ENCODE measurements around the gene CTSW. TPM values are rescaled to one million over a fixed set of nuclear protein-coding genes. Genes with fewer than 3 reads are reported as not detected.

Gene CTSW
- total RNA-seq, 4 donors from 2014 or later: 1.1 to 1.8 TPM; not detected in 2

DNA sequence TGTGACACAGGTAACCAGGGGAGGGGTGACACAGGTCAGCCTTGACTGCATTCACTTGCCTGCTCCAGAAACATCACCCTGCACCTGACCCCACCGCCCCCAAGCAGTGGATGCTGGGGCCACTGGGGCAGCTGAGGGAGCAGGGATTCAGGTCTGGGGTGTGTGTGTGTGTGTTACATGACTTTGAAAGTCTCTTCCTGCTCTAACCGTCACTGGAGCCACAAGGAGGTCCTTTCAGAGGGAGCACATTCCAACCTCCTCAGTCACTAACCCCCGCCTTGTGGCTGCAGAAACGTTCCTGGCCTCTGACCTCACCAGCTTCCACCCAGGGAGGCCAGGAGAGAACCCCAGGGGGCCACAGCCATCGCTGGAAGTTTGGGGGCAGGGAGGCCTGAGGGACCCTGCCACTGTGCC, 23.4 kb downstream of the CTSW start:
- in situ Hi-C loops (cut with MboI; ENCODE audit: low pct_ligation_motif_present in 1 of 4, low pct_unique_long_range_greater_than_20kb in 1 of 4, low sequenced_read_pairs in 3 of 4) (no loop called here), intact Hi-C loops (cut with DNase I; ENCODE audit: low total_unique reads) (no loop called here)
- TF ChIP-seq POLR2A (IDR thresholded peaks at IDR 0.05) (no peak), EP300 (IDR thresholded peaks at IDR 0.05; ENCODE audit: low read depth) (no peak), POLR2AphosphoS5 (IDR thresholded peaks at IDR 0.05) (no peak)
- TF ChIP-seq, protein P1, sequence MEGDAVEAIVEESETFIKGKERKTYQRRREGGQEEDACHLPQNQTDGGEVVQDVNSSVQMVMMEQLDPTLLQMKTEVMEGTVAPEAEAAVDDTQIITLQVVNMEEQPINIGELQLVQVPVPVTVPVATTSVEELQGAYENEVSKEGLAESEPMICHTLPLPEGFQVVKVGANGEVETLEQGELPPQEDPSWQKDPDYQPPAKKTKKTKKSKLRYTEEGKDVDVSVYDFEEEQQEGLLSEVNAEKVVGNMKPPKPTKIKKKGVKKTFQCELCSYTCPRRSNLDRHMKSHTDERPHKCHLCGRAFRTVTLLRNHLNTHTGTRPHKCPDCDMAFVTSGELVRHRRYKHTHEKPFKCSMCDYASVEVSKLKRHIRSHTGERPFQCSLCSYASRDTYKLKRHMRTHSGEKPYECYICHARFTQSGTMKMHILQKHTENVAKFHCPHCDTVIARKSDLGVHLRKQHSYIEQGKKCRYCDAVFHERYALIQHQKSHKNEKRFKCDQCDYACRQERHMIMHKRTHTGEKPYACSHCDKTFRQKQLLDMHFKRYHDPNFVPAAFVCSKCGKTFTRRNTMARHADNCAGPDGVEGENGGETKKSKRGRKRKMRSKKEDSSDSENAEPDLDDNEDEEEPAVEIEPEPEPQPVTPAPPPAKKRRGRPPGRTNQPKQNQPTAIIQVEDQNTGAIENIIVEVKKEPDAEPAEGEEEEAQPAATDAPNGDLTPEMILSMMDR (IDR thresholded peaks at IDR 0.05): no peak
- Histone ChIP-seq H3K36me3 (no peaks in the 10 kb centered on the region), H3K27ac (no peak overlapping the region), H3K4me3 (no peak overlapping the region), H3K4me1 (peaks cover 6 to 22% (median 19%) of the 10 kb centered on the region in 4 donors), H3K9me3 (no peaks in the 10 kb centered on the region), H3K27me3 (peaks cover 21% of the 10 kb centered on the region)
- DNase-seq: no peak
- WGBS, 2 donors (ENCODE audit: low coverage in 1 of 2): 50% methylated on average over 2 of the region's 5 CpGs; no CpG with 5 or more reads in 1 of the 2 donors

DNA sequence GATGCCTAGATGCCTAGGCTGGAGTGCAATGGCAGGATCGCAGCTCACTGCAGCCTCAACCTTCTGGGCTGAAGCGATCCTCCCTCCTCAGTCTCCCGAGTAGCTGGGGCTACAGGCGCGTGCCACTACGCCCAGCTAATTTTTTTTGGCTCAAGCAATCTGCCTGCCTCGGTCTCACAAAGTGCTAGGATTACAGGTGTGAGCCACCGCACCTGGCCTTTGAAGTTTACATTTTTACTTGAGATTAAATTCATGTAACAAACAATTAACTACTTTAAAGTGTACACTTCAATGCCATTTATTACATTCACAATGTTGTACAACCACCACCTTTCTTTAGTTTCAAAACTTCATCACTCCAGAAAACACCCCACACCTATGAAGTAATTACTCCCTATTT, 24.1 kb downstream of the CTSW start:
- Histone ChIP-seq H3K36me3 (no peaks in the 10 kb centered on the region), H3K27me3 (peaks cover 15% of the 10 kb centered on the region), H3K4me1 (peaks cover 6 to 21% (median 19%) of the 10 kb centered on the region in 4 donors), H3K27ac (no peak overlapping the region), H3K9me3 (no peaks in the 10 kb centered on the region), H3K4me3 (no peak overlapping the region)
- TF ChIP-seq EP300 (IDR thresholded peaks at IDR 0.05; ENCODE audit: low read depth): no peak
- TF ChIP-seq, protein P1 (IDR thresholded peaks at IDR 0.05): no peak
- no peak for TF ChIP-seq POLR2A (IDR thresholded peaks at IDR 0.05)
- TF ChIP-seq POLR2AphosphoS5 (IDR thresholded peaks at IDR 0.05): no peak
- in situ Hi-C loops (cut with MboI; ENCODE audit: low pct_ligation_motif_present in 1 of 4, low pct_unique_long_range_greater_than_20kb in 1 of 4, low sequenced_read_pairs in 3 of 4) (no loop called here), intact Hi-C loops (cut with DNase I; ENCODE audit: low total_unique reads) (no loop called here)
- DNase-seq: no peak
- WGBS, 2 donors (ENCODE audit: low coverage in 1 of 2): 42 to 60% methylated on average over 2 to 8 of the region's 8 CpGs

DNA sequence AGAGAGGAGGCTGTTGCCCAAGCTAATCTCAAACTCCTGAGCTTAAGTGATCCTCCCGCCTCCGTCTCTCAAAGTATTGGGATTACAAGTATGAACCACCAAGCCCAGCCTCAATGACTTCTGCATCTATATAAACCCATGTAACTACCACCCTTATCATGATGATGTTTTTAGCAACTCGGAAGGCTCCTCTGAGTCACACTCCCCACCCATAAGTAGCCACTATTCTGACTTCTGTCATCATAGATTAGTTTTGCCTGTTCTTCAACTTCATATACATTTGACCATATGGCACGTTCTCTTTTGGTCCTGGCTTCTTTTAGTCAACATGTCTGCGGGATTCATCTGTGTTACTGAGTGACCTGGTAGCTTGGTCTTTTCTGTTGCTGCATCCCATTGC, 27.0 kb downstream of the CTSW start:
- 86 to 91% methylated on average over 4 to 5 of the region's 5 CpGs for WGBS, 2 donors (ENCODE audit: low coverage in 1 of 2)
- in situ Hi-C loops (cut with MboI; ENCODE audit: low pct_ligation_motif_present in 1 of 4, low pct_unique_long_range_greater_than_20kb in 1 of 4, low sequenced_read_pairs in 3 of 4): no loop called here
- H3K4me3 ChIP-seq: no peak overlapping the region

DNA sequence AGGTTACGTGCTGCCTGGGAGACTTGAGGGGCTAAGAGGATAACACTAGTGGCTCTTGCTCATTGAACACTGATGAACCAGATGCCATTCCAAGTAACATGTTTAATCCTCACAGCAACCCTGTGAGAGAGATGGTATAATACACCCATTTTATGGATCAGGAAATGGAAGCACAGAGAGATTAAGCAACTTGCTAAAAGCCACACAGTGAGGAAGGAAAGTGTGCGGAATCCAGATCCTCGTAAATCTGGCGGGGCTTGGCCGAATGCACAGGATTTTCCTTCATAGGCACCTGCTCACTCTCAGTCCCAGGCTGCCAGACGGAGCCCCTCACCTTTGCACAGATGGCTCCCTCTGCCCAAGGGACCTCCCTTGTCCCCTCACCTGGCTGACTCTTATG, 28.2 kb downstream of the CTSW start:
- no peaks in the 10 kb centered on the region for H3K36me3 ChIP-seq
- WGBS, 2 donors (ENCODE audit: low coverage in 1 of 2): 75% methylated on average over 6 of the region's 6 CpGs; no CpG with 5 or more reads in 1 of the 2 donors
- in situ Hi-C loops (cut with MboI; ENCODE audit: low pct_ligation_motif_present in 1 of 4, low pct_unique_long_range_greater_than_20kb in 1 of 4, low sequenced_read_pairs in 3 of 4) (no loop called here), intact Hi-C loops (cut with DNase I; ENCODE audit: low total_unique reads) (no loop called here)
- H3K27me3 ChIP-seq: no peaks in the 10 kb centered on the region
- no peaks in the 10 kb centered on the region for H3K9me3 ChIP-seq
- H3K4me3 ChIP-seq: no peak overlapping the region
- no peak for TF ChIP-seq EP300 (IDR thresholded peaks at IDR 0.05; ENCODE audit: low read depth)
- TF ChIP-seq POLR2AphosphoS5 (IDR thresholded peaks at IDR 0.05): no peak
- TF ChIP-seq, protein P1 (IDR thresholded peaks at IDR 0.05): no peak
- TF ChIP-seq POLR2A (IDR thresholded peaks at IDR 0.05): no peak
- H3K27ac ChIP-seq: no peak overlapping the region
- H3K4me1 ChIP-seq: peaks cover 0 to 11% (median 9%) of the 10 kb centered on the region in 4 donors
- DNase-seq: no peak

More for the DNA sequence above, 27.0 kb downstream of the CTSW start:
- Histone ChIP-seq H3K36me3 (no peaks in the 10 kb centered on the region), H3K27ac (no peak overlapping the region), H3K27me3 (no peaks in the 10 kb centered on the region), H3K4me1 (peaks cover 0 to 4% (median 4%) of the 10 kb centered on the region in 4 donors), H3K9me3 (no peaks in the 10 kb centered on the region)
- intact Hi-C loops (cut with DNase I; ENCODE audit: low total_unique reads): no loop called here
- TF ChIP-seq, protein P1 (IDR thresholded peaks at IDR 0.05): no peak
- TF ChIP-seq POLR2AphosphoS5 (IDR thresholded peaks at IDR 0.05) (no peak), EP300 (IDR thresholded peaks at IDR 0.05; ENCODE audit: low read depth) (no peak), POLR2A (IDR thresholded peaks at IDR 0.05) (no peak)
- no peak for DNase-seq

All from transverse colon (tissue), 4 donors.